GM15510 (cell line): ENCODE data around the gene SPRR2E.

Source experiments
- POLR2A ChIP-seq: IDR thresholded peaks from 3 replicates; pipeline ENCODE4 v1.6.1; 2011; ENCODE audit warnings: borderline replicate concordance; ENCODE audit not compliant: insufficient read length; ENCODE audit errors: extremely low read depth

The SPRR2E gene

GRCh38 chr1:153070243-153070642, 24.1 kb downstream of the SPRR2E start:
- no peak for TF ChIP-seq POLR2A

DNA sequence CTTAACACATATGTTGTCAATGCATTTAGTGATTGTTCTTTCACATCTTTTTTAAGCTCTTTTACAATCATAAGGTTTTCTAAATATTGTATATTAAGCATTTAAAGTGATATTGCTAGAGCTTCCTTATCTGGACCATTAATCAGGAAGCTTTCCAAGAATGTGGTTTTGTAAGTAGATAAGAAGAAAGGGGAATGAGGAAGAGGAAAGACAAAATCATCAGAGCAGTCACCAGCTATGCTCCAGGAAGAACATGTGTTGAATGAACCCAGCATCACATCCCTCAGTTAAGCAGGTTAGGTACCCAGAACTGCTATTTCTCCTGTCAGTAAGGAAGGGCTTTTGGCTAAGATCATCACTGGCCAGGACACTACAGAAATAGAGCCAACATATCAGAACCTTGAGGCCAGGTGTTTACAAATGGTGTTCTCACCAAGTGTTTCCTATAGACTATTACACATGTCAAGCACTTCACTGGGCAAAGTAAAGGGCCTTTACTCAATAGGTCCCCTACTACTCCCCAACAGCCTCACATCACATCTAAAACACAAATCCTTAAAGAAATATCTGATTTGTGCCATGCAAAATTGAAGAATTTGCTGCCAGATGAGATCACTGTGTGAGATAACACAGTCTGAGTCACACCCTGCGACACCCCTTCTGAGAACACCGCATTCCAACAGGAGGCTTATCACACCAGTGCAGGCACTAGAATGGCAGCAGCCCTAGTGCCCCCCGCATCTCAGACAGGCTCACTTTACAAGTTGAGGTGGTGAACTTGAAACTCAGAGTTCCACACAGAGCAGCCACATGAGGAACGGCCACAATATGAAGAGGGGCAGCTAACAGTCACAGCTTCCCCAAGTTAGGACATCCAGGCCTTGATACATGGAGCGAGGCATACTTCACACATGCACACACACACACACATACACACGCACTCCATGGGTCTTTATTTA, 35.2 kb downstream of the SPRR2E start:
- TF ChIP-seq POLR2A = no peak

- no peak for TF ChIP-seq POLR2A
These were observed 36.2 kb downstream of the SPRR2E start for GRCh38 chr1:153058154-153058553.

- TF ChIP-seq POLR2A = no peak
These were observed 37.0 kb downstream of the SPRR2E start, which contains the start of gene SPRR2A for GRCh38 chr1:153057375-153057774. Gene SPRR2A (minus strand): TSS chr1:153057512. CDS start chr1:153056735, 777 bp downstream.

DNA sequence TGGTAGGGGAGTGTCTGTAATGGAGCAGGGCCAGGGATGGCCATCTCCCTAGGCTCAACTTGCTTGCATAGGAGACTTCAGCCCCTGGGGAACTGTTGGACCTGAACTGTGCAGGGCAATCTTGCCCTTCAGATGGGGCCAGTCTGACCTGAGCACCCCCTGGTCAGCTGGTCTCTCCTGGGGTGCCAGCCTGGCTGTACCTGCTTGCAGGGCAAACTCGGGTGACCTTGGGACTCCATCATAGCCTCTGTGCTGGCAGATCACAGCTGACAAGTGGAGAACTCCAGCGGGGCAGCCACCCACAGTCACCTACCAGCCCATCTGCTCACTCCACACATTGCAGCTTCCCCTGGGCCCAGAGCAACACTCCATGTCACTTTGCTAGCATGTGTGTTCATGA, 45.1 kb downstream of the SPRR2E start:
- TF ChIP-seq POLR2A = no peak
